Activated B cell treated with CpG ODN at 0.5 μM for 24 hours (primary cell): Measurements from ENCODE around the gene USH2A. TPM values are rescaled to one million over a fixed set of nuclear protein-coding genes. Genes with fewer than 3 reads are reported as not detected.

Source experiments
- ATAC-seq: fragments of 200-7000 bp; cut with Tn5 transposase; one replicate; pipeline ENCODE4 v1.10.0; 2021; ENCODE audit warnings: low read depth, mild to moderate bottlenecking, moderate library complexity
- CTCF ChIA-PET: fragments of 350-600 bp; sonication (Branson Sonifier 250); formaldehyde crosslinking; loops from one replicate; lab custom pipeline; 2021; ENCODE audit warnings: antibody characterized with exemption; lab: Charles Lee
- POLR2A ChIA-PET: fragments of 350-600 bp; sonication (Branson Sonifier 250); formaldehyde crosslinking; loops from one replicate; lab custom pipeline; 2021; ENCODE audit warnings: antibody characterized with exemption; lab: Charles Lee
- DNase-seq: peaks from one replicate; pipeline ENCODE4 v3.0.0; 2022
- H3K27ac Mint-ChIP-seq: one replicate; pipeline ENCODE4 v1.8.0; 2020; ENCODE audit warnings: mixed read lengths
- H3K27me3 Mint-ChIP-seq: one replicate; pipeline ENCODE4 v1.8.0; 2021; ENCODE audit warnings: mixed read lengths
- H3K36me3 Mint-ChIP-seq: one replicate; pipeline ENCODE4 v1.8.0; 2021; ENCODE audit warnings: low read depth, mixed read lengths
- H3K4me1 Mint-ChIP-seq: one replicate; pipeline ENCODE4 v1.8.0; 2021; ENCODE audit warnings: mixed read lengths
- H3K4me3 Mint-ChIP-seq: one replicate; pipeline ENCODE4 v1.8.0; 2020; ENCODE audit warnings: mild to moderate bottlenecking, mixed read lengths
- H3K9me3 Mint-ChIP-seq: one replicate; pipeline ENCODE4 v1.8.0; 2020; ENCODE audit warnings: mixed read lengths
- intact Hi-C: fragments of 100-400 bp; cut with micrococcal nuclease; formaldehyde crosslinking; loops from one replicate; pipeline ENCODE4 v1.15.1; 2024
- total RNA-seq: library from RNA; stranded (reverse); gene quantifications from 2 replicates; pipeline ENCODE4 v1.2.3, GENCODE V29; 2022
- TF ChIP-seq, protein P1 (sequence below): fragments of 200-600 bp; IDR thresholded peaks from one replicate; pipeline ENCODE4 v1.8.0; 2022; ENCODE audit warnings: antibody characterized with exemption, mild to moderate bottlenecking

USH2A gene
- total RNA-seq, 1 donor from 2014 or later, result not detected

DNA sequence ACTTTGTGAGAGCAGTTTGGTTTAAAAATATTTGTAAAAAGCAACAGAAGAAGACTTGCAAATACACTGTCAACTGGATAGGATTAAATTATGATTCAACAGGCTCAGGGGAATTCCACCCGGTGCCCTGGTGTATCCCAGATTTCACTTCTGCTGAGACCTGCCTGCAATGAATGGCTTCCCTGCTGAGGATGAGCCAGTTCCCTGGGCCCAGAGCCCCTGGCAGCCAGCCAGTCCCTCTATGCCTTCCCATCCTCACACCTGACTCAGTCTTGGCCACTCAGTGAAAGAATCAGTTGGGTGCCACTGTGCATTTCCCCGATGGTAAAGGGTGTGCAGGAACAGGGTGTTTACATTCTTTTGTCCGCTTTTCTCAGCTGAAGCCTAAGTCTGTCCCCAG lies 791.8 kb downstream of the USH2A start:
- Mint-ChIP-seq H3K4me1 (no peaks in the 10 kb centered on the region), H3K36me3 (no peaks in the 10 kb centered on the region), H3K4me3 (no peak overlapping the region), H3K27ac (no peak overlapping the region), H3K27me3 (no peaks in the 10 kb centered on the region), H3K9me3 (peaks cover 2% of the 10 kb centered on the region)
- TF ChIP-seq, protein P1, sequence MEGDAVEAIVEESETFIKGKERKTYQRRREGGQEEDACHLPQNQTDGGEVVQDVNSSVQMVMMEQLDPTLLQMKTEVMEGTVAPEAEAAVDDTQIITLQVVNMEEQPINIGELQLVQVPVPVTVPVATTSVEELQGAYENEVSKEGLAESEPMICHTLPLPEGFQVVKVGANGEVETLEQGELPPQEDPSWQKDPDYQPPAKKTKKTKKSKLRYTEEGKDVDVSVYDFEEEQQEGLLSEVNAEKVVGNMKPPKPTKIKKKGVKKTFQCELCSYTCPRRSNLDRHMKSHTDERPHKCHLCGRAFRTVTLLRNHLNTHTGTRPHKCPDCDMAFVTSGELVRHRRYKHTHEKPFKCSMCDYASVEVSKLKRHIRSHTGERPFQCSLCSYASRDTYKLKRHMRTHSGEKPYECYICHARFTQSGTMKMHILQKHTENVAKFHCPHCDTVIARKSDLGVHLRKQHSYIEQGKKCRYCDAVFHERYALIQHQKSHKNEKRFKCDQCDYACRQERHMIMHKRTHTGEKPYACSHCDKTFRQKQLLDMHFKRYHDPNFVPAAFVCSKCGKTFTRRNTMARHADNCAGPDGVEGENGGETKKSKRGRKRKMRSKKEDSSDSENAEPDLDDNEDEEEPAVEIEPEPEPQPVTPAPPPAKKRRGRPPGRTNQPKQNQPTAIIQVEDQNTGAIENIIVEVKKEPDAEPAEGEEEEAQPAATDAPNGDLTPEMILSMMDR, result no peak
- intact Hi-C loops, result no loop called here
- ChIA-PET CTCF (no interaction called here), POLR2A (no interaction called here)
- ATAC-seq, result no peak
- no peak for DNase-seq

DNA sequence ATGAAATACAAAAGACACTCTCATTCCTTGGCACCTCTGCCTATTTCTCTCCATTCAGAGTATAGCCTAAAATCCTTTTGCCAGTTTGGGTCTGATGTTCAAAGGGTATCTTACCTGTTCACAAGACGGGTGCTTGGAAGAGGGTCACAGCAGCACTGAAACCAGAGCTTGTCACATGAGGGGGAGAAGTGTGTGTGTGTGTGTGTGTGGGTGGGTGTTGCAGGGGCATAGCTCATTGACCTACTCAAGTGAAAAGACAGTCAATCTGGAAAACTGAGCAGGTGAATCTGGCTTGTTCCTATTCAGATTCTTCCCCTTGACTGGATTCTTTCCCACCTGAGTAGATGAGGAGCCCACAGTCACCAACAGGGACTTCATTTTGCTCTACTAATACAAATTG lies 792.2 kb downstream of the USH2A start:
- H3K4me1 Mint-ChIP-seq, result no peaks in the 10 kb centered on the region
- intact Hi-C loops, result no loop called here
- no peak overlapping the region for H3K4me3 Mint-ChIP-seq
- TF ChIP-seq, protein P1, result no peak
- H3K36me3 Mint-ChIP-seq, result no peaks in the 10 kb centered on the region
- H3K27ac Mint-ChIP-seq, result no peak overlapping the region
- ChIA-PET POLR2A (no interaction called here), CTCF (no interaction called here)
- H3K9me3 Mint-ChIP-seq, result peaks cover 2% of the 10 kb centered on the region
- ATAC-seq, result no peak
- no peak for DNase-seq
- H3K27me3 Mint-ChIP-seq, result no peaks in the 10 kb centered on the region

DNA sequence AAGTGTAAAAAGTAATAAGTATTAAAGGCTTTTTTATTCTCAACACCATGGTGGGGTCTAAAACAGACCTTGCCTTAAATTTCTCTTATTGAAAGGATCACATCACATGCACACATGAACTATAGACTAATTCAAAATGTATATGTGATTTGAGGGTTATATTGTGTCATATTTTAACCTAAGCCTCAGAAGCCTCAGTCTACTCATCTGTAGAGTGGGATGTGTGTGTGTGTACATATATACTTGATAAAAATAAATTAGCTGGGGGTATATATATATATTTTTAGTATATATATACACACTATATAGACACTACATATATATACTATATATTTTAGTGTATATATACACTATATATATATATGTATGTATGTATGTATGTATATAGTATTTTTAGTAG lies 797.3 kb downstream of the USH2A start:
- Mint-ChIP-seq H3K4me1 (no peaks in the 10 kb centered on the region), H3K4me3 (no peak overlapping the region), H3K36me3 (no peaks in the 10 kb centered on the region), H3K27ac (no peak overlapping the region), H3K27me3 (no peaks in the 10 kb centered on the region), H3K9me3 (peaks cover 2% of the 10 kb centered on the region)
- TF ChIP-seq, protein P1, result no peak
- ATAC-seq (no peak), DNase-seq (no peak)
- ChIA-PET CTCF (no interaction called here), POLR2A (interaction anchor here (0.5 kb wide), 1 partner anchor 1989 kb away, joined by 5 read pairs; no protein-coding TSS in a partner anchor)
- intact Hi-C loops, result no loop called here

DNA sequence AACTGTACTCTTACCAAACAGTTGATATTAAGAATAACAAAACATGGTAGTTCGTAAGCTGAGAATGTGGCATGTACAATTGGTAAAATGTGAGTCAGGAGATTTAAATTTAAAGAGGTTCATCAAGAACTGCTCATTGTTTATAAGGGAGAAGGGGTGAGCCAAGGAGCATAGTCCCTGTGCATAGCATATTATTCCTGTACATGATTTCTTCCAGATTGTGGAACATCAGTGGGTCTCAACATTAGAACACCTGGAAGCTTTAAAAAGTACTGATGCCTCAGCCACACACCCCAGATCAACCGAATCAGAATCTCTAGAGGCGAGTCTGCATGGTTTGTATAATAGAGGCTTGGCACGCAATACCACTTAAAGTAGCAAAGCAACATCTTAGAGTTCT lies 800.1 kb downstream of the USH2A start:
- Mint-ChIP-seq H3K27ac (no peak overlapping the region), H3K9me3 (peaks cover 2% of the 10 kb centered on the region), H3K27me3 (no peaks in the 10 kb centered on the region), H3K36me3 (peaks cover 6% of the 10 kb centered on the region), H3K4me1 (no peaks in the 10 kb centered on the region), H3K4me3 (no peak overlapping the region)
- DNase-seq (no peak), ATAC-seq (no peak)
- CTCF ChIA-PET, result no interaction called here
- POLR2A ChIA-PET, result no interaction called here
- TF ChIP-seq, protein P1, result no peak
- intact Hi-C loops, result no loop called here

DNA sequence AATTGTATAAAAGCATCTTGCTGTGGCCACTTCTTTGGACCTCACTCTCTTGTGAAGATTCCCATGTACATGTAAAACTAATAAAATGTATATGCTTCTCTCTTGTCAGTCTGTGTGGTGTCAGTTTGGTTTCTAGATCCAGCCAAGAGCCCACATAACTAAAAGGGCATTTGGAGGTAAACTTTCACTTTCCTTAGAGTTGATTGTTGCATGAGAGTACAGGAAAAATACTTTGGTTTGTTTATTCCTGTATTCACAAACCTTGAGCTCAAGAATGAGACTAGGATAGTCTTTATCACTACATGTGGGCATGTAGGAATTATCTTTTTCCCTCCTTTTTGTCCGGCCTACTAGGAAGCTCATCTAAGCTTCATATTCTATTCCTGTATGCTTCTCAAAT lies 805.3 kb downstream of the USH2A start:
- CTCF ChIA-PET, result no interaction called here
- Mint-ChIP-seq H3K36me3 (peaks cover 16% of the 10 kb centered on the region), H3K9me3 (no peaks in the 10 kb centered on the region), H3K4me1 (no peaks in the 10 kb centered on the region), H3K27me3 (no peaks in the 10 kb centered on the region), H3K27ac (no peak overlapping the region), H3K4me3 (no peak overlapping the region)
- intact Hi-C loops, result no loop called here
- TF ChIP-seq, protein P1, result no peak
- ATAC-seq (no peak), DNase-seq (no peak)
- POLR2A ChIA-PET, result no interaction called here
